ENCODE data around the gene NDUFS6.

Gene NDUFS6

DNA sequence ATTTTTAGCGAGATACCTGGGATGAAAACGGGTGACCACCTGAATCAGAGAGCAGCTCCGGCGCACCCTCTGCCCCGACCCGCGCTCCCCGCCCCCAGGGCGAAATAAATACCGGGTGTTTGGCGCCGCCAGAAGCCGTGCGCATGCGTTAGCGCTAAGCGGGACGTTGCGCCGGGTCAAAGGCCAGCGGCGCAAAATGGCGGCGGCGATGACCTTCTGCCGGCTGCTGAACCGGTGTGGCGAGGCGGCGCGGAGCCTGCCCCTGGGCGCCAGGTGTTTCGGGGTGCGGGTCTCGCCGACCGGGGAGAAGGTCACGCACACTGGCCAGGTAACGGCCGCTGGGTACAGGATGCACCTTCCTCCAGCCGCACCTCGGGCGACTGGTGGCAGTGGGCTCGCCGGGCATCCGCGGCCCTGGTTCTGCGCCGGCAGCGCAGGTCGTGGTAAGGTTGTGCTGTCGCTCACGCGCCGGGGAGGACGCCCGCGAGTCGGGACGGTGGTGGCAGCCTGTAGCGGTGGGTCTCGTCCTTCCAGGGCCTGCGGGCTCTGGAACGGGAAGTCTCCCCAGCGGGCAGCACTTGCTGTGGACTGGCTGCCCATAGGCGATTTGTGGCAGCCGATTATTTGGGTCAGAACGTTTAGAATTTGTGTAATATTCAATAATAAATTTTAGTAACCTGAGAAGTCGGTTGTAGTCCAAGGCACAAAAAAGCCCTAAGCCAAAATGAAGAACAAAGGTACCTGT, at the start of gene NDUFS6:
Gene NDUFS6, plus strand, starts transcription at position 186 of the 745 bp plus-strand sequence. Its CDS starts 11 bp downstream, at position 197.
- DNase-seq (ENCODE audit: low read depth) = peak; percentile 36
- TF ChIP-seq, protein P1, sequence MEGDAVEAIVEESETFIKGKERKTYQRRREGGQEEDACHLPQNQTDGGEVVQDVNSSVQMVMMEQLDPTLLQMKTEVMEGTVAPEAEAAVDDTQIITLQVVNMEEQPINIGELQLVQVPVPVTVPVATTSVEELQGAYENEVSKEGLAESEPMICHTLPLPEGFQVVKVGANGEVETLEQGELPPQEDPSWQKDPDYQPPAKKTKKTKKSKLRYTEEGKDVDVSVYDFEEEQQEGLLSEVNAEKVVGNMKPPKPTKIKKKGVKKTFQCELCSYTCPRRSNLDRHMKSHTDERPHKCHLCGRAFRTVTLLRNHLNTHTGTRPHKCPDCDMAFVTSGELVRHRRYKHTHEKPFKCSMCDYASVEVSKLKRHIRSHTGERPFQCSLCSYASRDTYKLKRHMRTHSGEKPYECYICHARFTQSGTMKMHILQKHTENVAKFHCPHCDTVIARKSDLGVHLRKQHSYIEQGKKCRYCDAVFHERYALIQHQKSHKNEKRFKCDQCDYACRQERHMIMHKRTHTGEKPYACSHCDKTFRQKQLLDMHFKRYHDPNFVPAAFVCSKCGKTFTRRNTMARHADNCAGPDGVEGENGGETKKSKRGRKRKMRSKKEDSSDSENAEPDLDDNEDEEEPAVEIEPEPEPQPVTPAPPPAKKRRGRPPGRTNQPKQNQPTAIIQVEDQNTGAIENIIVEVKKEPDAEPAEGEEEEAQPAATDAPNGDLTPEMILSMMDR (IDR thresholded peaks at IDR 0.05; ENCODE audit: control insufficient read depth, extremely low read depth, insufficient read depth) = no peak
- H3K4me3 ChIP-seq (ENCODE audit: low read depth, low read length) = peak within 1 kb of the TSS; percentile 83

DNA sequence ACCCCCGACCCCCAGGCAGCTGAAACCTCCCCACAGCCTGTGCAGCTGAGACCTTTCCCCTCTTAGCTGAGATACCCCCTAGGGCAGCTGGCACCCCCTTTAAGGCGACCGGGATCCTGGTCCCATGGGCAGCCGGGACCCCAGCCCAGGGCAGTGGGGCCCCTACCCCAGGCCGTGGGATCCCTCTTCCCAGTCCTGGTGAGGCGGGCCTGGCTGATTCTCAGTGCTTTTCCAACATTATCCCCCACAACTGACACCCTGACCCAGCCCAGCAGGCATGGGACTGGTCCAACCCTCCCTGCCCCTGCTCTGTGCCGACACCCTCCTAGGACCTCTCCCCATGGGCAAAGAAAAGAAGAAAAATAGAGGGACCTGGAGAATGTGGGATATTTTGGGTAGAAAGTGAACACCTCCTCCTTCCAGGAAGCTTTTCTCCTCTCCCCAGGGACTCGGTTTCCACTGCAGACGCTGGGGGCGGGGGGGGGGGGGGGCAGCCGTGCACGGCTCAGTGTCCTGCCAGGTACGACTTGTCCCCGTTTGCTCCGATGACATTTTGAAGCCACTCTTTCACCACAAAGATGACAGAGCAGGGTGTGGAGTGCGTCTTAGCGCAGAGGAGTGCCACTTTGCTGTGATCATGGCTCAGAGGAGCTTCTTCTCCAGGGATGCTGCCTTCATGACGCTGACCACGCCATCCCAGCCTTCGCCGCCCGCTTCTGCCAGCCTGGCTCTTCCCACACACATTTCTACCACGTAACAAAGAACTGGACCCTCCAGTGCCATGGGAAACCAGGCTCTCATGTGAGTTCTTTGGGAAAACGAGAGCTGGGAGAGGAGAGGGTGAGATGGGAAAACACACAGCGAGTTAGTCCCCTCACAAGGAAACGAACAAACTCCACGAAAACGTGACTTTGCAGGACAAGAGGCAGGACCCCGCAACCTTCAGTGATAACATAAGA, 49.1 kb upstream of the NDUFS6 start:
- no peak overlapping the region for H3K4me3 ChIP-seq (ENCODE audit: low read depth, low read length)
- TF ChIP-seq, protein P1 (IDR thresholded peaks at IDR 0.05; ENCODE audit: control insufficient read depth, extremely low read depth, insufficient read depth) = no peak
- DNase-seq (ENCODE audit: low read depth) = no peak

DNA sequence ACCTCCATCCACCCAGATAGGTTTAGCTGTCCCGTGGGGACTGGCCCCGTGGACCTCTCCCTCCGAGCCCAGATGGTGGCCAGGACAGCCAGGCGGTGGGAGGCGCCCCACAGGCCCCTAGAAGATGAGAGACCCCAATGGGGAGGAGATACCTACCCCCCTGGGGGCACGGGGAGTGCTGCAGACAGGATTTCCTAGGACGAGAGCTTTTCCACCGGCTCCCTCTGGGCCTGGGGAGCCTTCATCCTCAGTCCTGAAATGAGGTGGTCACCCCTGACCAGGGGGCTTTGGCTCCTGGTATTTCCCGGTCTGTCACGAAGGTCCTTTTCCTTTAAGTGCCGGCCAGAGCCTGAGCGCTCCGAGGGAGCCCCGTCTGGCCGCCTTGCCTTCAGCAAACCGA, 48.3 kb upstream of the NDUFS6 start:
- no peak overlapping the region for H3K4me3 ChIP-seq (ENCODE audit: low read depth, low read length)
- TF ChIP-seq, protein P1 (IDR thresholded peaks at IDR 0.05; ENCODE audit: control insufficient read depth, extremely low read depth, insufficient read depth) = no peak
- DNase-seq (ENCODE audit: low read depth) = no peak

DNA sequence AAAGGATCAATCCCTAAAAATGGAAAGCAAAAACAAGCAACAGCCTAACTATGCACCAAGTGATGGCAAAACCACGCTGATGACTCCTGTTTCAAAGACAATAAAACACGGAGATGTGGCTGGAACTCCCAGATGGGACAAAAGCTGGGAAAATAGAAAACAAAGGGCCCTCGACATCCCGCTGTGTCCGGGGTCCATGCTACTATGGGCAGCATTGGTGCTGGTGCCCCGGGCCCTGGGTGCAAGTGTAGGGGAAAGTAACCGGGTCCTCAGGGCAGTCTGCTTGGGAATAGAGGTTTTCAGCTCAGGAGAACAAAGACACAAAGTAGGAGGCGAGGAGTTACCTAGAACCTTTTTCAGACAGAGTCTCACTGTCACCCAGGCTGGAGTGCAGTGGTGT, 47.7 kb upstream of the NDUFS6 start:
- TF ChIP-seq, protein P1 (IDR thresholded peaks at IDR 0.05; ENCODE audit: control insufficient read depth, extremely low read depth, insufficient read depth) = no peak
- DNase-seq (ENCODE audit: low read depth) = no peak
- no peak overlapping the region for H3K4me3 ChIP-seq (ENCODE audit: low read depth, low read length)

DNA sequence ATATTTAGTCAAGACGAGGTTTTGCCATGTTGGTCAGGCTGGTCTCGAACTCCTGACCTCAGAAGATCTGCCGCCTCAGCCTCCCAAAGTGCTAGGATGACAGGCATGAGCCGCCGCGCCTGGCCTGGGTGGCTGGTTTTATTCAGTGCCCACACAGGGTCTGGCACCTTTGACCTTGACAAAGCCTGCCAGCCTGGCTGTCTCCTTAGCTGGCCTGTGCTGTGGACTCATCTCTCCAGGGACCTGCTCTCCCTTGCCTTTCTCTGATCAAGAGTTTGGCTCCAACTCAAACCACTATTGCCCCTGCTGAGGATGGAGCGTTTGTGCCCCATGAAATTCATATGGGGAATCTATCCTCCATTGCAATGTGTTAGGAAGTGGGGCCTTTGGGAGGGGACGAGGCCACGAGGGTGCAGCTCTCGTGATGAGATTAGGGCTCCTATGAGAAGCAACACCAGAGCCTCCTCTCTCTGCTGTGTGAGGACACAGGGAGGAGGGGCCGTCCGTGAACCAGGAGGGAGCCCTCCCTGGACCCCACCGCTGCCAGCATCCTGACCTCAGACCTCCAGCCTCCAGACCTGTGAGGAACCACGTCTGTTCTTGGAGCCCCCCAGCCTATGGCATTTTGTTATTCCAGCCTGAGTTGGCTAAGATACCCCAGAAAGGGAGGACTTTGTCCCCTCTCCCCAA, 46.5 kb upstream of the NDUFS6 start:
- no peak overlapping the region for H3K4me3 ChIP-seq (ENCODE audit: low read depth, low read length)
- no peak for DNase-seq (ENCODE audit: low read depth)
- TF ChIP-seq, protein P1 (IDR thresholded peaks at IDR 0.05; ENCODE audit: control insufficient read depth, extremely low read depth, insufficient read depth) = no peak

DNA sequence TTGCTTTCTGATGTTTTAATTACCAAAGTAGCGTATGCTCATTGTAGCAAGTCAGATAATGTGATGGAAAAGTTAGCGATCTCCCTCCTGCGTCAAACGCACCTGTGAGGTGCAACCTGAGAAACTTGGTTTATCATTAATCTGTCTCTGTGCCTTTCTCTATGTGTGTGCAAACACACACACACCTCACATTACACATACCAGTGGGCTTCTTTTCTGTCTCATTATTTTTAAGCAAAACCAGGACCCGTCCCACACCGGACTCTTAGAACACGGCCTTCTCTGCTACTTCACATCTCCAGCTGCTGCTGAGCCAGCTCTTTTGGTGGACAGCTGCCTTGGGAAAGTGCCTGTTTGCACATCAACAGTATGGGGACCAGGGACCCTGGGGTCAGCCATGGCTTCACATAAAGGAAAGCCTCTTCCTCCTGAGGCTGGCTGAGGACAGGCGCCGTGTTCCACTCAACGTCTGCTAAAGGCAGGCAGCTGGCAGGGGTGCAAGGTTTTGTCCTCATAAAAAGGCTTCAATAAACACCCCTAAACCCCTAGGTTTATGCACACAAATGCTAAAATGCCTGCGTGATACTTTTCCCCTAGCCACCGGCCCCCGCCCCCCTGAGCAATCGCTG, 45.8 kb upstream of the NDUFS6 start:
- DNase-seq (ENCODE audit: low read depth) = no peak
- no peak overlapping the region for H3K4me3 ChIP-seq (ENCODE audit: low read depth, low read length)
- TF ChIP-seq, protein P1 (IDR thresholded peaks at IDR 0.05; ENCODE audit: control insufficient read depth, extremely low read depth, insufficient read depth) = no peak
